IMR-90 (cell line): ENCODE results near the gene PIKFYVE. TPM values are rescaled to one million over a fixed set of nuclear protein-coding genes. Genes with fewer than 3 reads are reported as not detected.

Source experiments
- ATAC-seq: fragments of 200-7000 bp; cut with Tn5 transposase; 2 replicates; pipeline ENCODE4 v1.9.1; 2020; ENCODE audit warnings: low read depth, mild to moderate bottlenecking, moderate library complexity
- BruUV-seq: library from RNA; stranded (reverse); fragments of 400-500 nt; replicated peaks from 2 replicates; lab custom pipeline; 2021; lab: Mats Ljungman, UMichigan
- CTCF ChIA-PET: fragments of 300-600 bp; formaldehyde crosslinking; extraction: SDS; loops from one replicate; lab custom pipeline; 2021; ENCODE audit warnings: antibody characterized with exemption; lab: Yijun Ruan, JAX
- POLR2A ChIA-PET: fragments of 300-600 bp; sonication (Branson Sonifier 250); formaldehyde crosslinking; loops from one replicate; lab custom pipeline; 2022; ENCODE audit warnings: antibody characterized with exemption; ENCODE audit not compliant: unreplicated experiment; lab: Charles Lee
- DNase-seq: peaks from one replicate; pipeline ENCODE4 v3.0.0; 2013
- H2AFZ ChIP-seq: replicated peaks from 2 replicates; pipeline ENCODE3; 2013; ENCODE audit warnings: low read length, mild to moderate bottlenecking; ENCODE audit not compliant: poor library complexity
- H2AK5ac ChIP-seq: 2 replicates; pipeline ENCODE4 v1.6.1; 2013; ENCODE audit warnings: low read depth, low read length, inconsistent platforms
- H2AK9ac ChIP-seq: replicated peaks from 2 replicates; pipeline ENCODE3; 2013; ENCODE audit warnings: mild to moderate bottlenecking, low read depth, low read length, moderate library complexity; ENCODE audit not compliant: poor library complexity
- H2BK120ac ChIP-seq: 2 replicates; pipeline ENCODE4 v1.6.1; 2013; ENCODE audit warnings: low read depth, low read length, inconsistent platforms
- H2BK15ac ChIP-seq: 3 replicates; pipeline ENCODE4 v1.6.1; 2013; ENCODE audit warnings: low read depth, low read length, inconsistent platforms
- H2BK20ac ChIP-seq: 2 replicates; pipeline ENCODE4 v1.6.1; 2013; ENCODE audit warnings: low read depth, mild to moderate bottlenecking, inconsistent platforms, low read length, moderate library complexity
- H2BK5ac ChIP-seq: 2 replicates; pipeline ENCODE4 v1.6.1; 2013; ENCODE audit warnings: mild to moderate bottlenecking, low read depth, low read length, inconsistent platforms; ENCODE audit not compliant: poor library complexity, severe bottlenecking
- H3K14ac ChIP-seq: replicated peaks from 2 replicates; pipeline ENCODE4 v1.6.1; 2013; ENCODE audit warnings: low read depth, low read length, inconsistent platforms
- H3K18ac ChIP-seq: 2 replicates; pipeline ENCODE4 v1.6.1; 2013; ENCODE audit warnings: low read depth, low read length, control low read depth
- H3K23ac ChIP-seq: 2 replicates; pipeline ENCODE4 v1.6.1; 2013; ENCODE audit warnings: low read depth, low read length, inconsistent platforms
- H3K27ac ChIP-seq: 2 replicates; pipeline ENCODE4 v1.5.1; 2013; ENCODE audit warnings: mild to moderate bottlenecking, control low read depth, low read length; ENCODE audit not compliant: insufficient read depth
- H3K27me3 ChIP-seq: 2 replicates; pipeline ENCODE4 v1.6.1; 2013; ENCODE audit warnings: low read length; ENCODE audit not compliant: control insufficient read depth, insufficient read depth
- H3K36me3 ChIP-seq: 2 replicates; pipeline ENCODE4 v1.6.1; 2013; ENCODE audit warnings: low read length, mixed read lengths; ENCODE audit not compliant: control insufficient read depth, insufficient read depth
- H3K4ac ChIP-seq: 2 replicates; pipeline ENCODE4 v1.6.1; 2013; ENCODE audit warnings: low read depth, low read length, inconsistent platforms
- H3K4me1 ChIP-seq: 2 replicates; pipeline ENCODE4 v1.6.1; 2013; ENCODE audit warnings: low read length, mixed read lengths; ENCODE audit not compliant: control insufficient read depth, insufficient read depth
- H3K4me2 ChIP-seq: 2 replicates; pipeline ENCODE4 v1.6.1; 2013; ENCODE audit warnings: low read depth, mild to moderate bottlenecking, control low read depth, low read length, moderate library complexity
- H3K4me3 ChIP-seq: 2 replicates; pipeline ENCODE4 v1.5.1; 2013; ENCODE audit warnings: low read depth, mild to moderate bottlenecking, control low read depth, low read length, moderate library complexity; ENCODE audit not compliant: insufficient read depth
- H3K56ac ChIP-seq: 2 replicates; pipeline ENCODE4 v1.6.1; 2013; ENCODE audit warnings: low read length, inconsistent platforms; ENCODE audit not compliant: insufficient read depth; ENCODE audit errors: extremely low read depth
- H3K79me1 ChIP-seq, 2 experiments: 2 replicates each; pipeline ENCODE4 v1.6.1; 2013; ENCODE audit warnings: low read length in 2 of 2, inconsistent platforms in 1 of 2, low read depth in 1 of 2
- H3K9ac ChIP-seq: 2 replicates; pipeline ENCODE4 v1.6.1; 2013; ENCODE audit warnings: low read depth, low read length, control low read depth
- H3K9me1 ChIP-seq: 2 replicates; pipeline ENCODE4 v1.6.1; 2013; ENCODE audit warnings: low read length, inconsistent platforms; ENCODE audit not compliant: insufficient read depth
- H3K9me3 ChIP-seq: 2 replicates; pipeline ENCODE4 v1.6.1; 2013; ENCODE audit warnings: low read length; ENCODE audit not compliant: control insufficient read depth, insufficient read depth
- H4K20me1 ChIP-seq: 2 replicates; pipeline ENCODE4 v1.6.1; 2013; ENCODE audit warnings: low read length, inconsistent platforms; ENCODE audit not compliant: insufficient read depth
- H4K5ac ChIP-seq: 2 replicates; pipeline ENCODE4 v1.6.1; 2013; ENCODE audit warnings: mild to moderate bottlenecking, low read depth, low read length, control low read depth
- H4K8ac ChIP-seq, 2 experiments: 2 replicates each; pipeline ENCODE4 v1.6.1; 2013; ENCODE audit warnings: low read depth in 2 of 2, low read length in 2 of 2, control low read depth in 1 of 2, inconsistent platforms in 1 of 2
- H4K91ac ChIP-seq: 2 replicates; pipeline ENCODE4 v1.6.1; 2013; ENCODE audit warnings: low read depth, low read length, inconsistent platforms; ENCODE audit not compliant: insufficient read depth
- CHD1 ChIP-seq: IDR thresholded peaks from 2 replicates; pipeline ENCODE4 v1.6.1; 2012; ENCODE audit warnings: low read depth, low read length, improper control_type of control experiment
- MAFK ChIP-seq: IDR thresholded peaks from 2 replicates; pipeline ENCODE4 v1.6.1; 2012; ENCODE audit warnings: low read depth, low read length, improper control_type of control experiment
- NFE2L2 ChIP-seq: fragments of 150-350 bp; IDR thresholded peaks from 2 replicates; pipeline ENCODE4 v1.6.1; 2016; ENCODE audit warnings: low read depth, mild to moderate bottlenecking, low read length
- SMC3 ChIP-seq: fragments of 150-350 bp; IDR thresholded peaks from 2 replicates; pipeline ENCODE4 v1.6.1; 2016; ENCODE audit warnings: low read depth, mild to moderate bottlenecking, antibody characterized with exemption, low read length, moderate library complexity
- WGBS, 2 experiments: methylation state at CpG; one replicate each; pipeline versions ENCODE4 v1.1.5 to v1.1.7; 2013; ENCODE audit warnings: missing lambda C conversion rate in 2 of 2; ENCODE audit not compliant: insufficient read length in 1 of 2; ENCODE audit errors: extremely low coverage in 2 of 2; 5-methylcytosine and 5-hydroxymethylcytosine counted together
- dilution Hi-C: fragments of 300-500 bp; cut with HindIII; formaldehyde crosslinking; loops from one replicate; pipeline ENCODE4 v1.14.3; 2018; ENCODE audit warnings: low sequenced_read_pairs; ENCODE audit not compliant: unreplicated experiment
- in situ Hi-C: fragments of 300-500 bp; cut with MboI; formaldehyde crosslinking; loops from 3 replicates; pipeline ENCODE4 v1.14.3; 2019; ENCODE audit warnings: low sequenced_read_pairs, inconsistent platforms, mixed read lengths
- intact Hi-C: fragments of 100-400 bp; cut with micrococcal nuclease; formaldehyde crosslinking; loops from 2 replicates; pipeline ENCODE4 v1.10.0; 2022
- polyA plus RNA-seq, 3 experiments: library from polyadenylated mRNA; depleted of rRNA; stranded (reverse); fragments of >200 nt; gene quantifications; 2 replicates each; pipeline ENCODE4 v1.2.3, GENCODE V29; 2012; ENCODE audit warnings: low replicate concordance in 1 of 3
- total RNA-seq: library from RNA; depleted of rRNA; stranded (reverse); fragments of >200 nt; gene quantifications from 2 replicates; pipeline ENCODE4 v1.2.3, GENCODE V29; 2012
- TF ChIP-seq, protein P1 (sequence below): fragments of 150-350 bp; IDR thresholded peaks from 2 replicates; pipeline ENCODE4 v1.6.1; 2017; ENCODE audit warnings: mild to moderate bottlenecking, antibody characterized with exemption, low read length, low read depth

Gene PIKFYVE
- total and polyA plus RNA-seq, 2 of the 4 experiments (the other 2 are of a cell fraction), result 9.3 to 34.6 TPM

- Histone ChIP-seq H3K9ac (no peak overlapping the region), H3K9me3 (no peaks in the 10 kb centered on the region), H2AK5ac (no peak overlapping the region), H3K56ac (no peak overlapping the region), H2AK9ac (no peak overlapping the region), H3K23ac (no peak overlapping the region), H3K4me3 (no peak overlapping the region), H3K4ac (no peak overlapping the region), H3K14ac (no peak overlapping the region), H3K79me1 (no peaks in the 10 kb centered on the region), H3K27ac (no peak overlapping the region), H4K8ac (no peak overlapping the region), H4K91ac (no peak overlapping the region), H2AFZ (no peak overlapping the region), H4K5ac (no peak overlapping the region), H3K27me3 (no peaks in the 10 kb centered on the region), H2BK15ac (no peak overlapping the region), H2BK120ac (no peak overlapping the region), H3K4me2 (no peak overlapping the region), H3K18ac (no peak overlapping the region), H2BK5ac (no peak overlapping the region), H3K9me1 (no peaks in the 10 kb centered on the region), H3K4me1 (no peaks in the 10 kb centered on the region), H2BK20ac (no peak overlapping the region), H3K36me3 (peaks cover 20% of the 10 kb centered on the region), H4K20me1 (no peaks in the 10 kb centered on the region)
- ChIA-PET CTCF (no interaction called here), POLR2A (no interaction called here)
- TF ChIP-seq NFE2L2 (no peak), CHD1 (no peak), MAFK (no peak), SMC3 (no peak)
- TF ChIP-seq, protein P1, sequence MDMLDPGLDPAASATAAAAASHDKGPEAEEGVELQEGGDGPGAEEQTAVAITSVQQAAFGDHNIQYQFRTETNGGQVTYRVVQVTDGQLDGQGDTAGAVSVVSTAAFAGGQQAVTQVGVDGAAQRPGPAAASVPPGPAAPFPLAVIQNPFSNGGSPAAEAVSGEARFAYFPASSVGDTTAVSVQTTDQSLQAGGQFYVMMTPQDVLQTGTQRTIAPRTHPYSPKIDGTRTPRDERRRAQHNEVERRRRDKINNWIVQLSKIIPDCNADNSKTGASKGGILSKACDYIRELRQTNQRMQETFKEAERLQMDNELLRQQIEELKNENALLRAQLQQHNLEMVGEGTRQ, result no peak
- intact Hi-C loops (no loop called here), in situ Hi-C loops (no loop called here), dilution Hi-C loops (no loop called here)
- DNase-seq, result no peak
- no CpG with 5 or more reads among the region's 2 CpGs for WGBS, 2 experiments
- no peak for ATAC-seq
- no TSS peak for BruUV-seq
Observed at GRCh38 chr2:208320686-208321085, 54.6 kb downstream of the PIKFYVE start.
